ENCODE results near the gene INSC.

- no peak for TF ChIP-seq POLR2A (IDR thresholded peaks at IDR 0.05)
- TF ChIP-seq, protein P1, sequence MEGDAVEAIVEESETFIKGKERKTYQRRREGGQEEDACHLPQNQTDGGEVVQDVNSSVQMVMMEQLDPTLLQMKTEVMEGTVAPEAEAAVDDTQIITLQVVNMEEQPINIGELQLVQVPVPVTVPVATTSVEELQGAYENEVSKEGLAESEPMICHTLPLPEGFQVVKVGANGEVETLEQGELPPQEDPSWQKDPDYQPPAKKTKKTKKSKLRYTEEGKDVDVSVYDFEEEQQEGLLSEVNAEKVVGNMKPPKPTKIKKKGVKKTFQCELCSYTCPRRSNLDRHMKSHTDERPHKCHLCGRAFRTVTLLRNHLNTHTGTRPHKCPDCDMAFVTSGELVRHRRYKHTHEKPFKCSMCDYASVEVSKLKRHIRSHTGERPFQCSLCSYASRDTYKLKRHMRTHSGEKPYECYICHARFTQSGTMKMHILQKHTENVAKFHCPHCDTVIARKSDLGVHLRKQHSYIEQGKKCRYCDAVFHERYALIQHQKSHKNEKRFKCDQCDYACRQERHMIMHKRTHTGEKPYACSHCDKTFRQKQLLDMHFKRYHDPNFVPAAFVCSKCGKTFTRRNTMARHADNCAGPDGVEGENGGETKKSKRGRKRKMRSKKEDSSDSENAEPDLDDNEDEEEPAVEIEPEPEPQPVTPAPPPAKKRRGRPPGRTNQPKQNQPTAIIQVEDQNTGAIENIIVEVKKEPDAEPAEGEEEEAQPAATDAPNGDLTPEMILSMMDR (IDR thresholded peaks at IDR 0.05), result no peak
Measured at GRCh38 chr11:15144347-15144746, 29.6 kb downstream of the INSC start.

Measured in heart left ventricle (tissue), 13 donors.